GM21390 (cell line): ENCODE results near the gene IMMP2L.

Source experiments
- ATAC-seq: cut with Tn5 transposase; IDR thresholded peaks from one replicate; pipeline ENCODE4 v1.9.1; 2021; ENCODE audit not compliant: unreplicated experiment

The IMMP2L gene

DNA sequence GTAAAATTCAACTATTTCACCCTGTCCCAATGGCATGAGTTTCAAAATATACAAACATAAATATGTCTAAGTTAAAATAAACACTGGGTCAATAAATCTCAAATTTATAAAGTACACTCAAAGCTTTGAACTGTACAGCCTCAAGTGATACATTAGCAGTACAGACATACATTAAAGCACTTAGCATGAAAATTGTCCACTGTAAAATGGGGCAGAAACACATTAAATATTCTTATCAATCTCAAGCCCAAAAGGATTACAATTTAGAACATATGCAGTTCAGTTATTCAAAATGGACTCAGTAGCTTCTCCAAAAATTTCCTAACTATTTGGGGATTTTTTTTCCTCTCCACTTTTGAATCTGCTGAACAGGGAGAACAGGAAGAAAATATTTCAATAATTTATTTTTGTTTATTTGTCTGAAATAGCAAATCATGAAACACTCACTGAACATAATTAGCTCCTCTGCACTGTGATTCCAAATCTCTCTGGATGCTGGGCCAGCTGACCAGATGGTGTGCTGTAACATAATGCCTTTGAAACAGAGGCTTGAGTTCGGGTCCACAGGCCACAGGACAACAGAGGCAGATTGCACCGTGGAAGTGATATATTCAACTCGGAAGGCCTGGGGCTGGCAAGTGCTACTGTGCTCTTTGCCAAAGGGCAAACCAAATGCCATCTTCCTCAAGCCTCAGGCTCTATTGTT, 720.3 kb downstream of the IMMP2L start:
- ATAC-seq: no peak

GRCh38 chr7:110839866-110840265, 722.4 kb downstream of the IMMP2L start:
- ATAC-seq: no peak

GRCh38 chr7:110835849-110836248, 726.4 kb downstream of the IMMP2L start:
- ATAC-seq: no peak

DNA sequence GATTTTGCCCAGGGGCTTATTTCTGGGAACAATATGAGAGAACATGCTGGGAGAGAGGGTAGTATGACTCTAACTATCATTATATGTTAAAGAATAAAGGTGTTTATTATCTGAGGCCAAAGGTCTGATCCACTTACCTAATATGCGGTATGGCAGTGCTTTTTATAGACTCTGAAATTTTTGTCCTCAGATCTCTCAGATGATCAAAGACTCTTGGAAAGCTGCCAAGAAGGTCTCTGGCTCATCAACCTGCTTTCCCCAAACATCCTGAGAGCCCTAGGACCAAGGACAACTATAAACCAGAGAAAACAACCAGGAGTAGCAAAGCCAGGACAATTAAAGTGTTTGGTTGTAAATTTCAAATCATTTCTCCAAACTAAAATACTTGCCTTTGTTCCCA, 727.1 kb downstream of the IMMP2L start:
- ATAC-seq: no peak

DNA sequence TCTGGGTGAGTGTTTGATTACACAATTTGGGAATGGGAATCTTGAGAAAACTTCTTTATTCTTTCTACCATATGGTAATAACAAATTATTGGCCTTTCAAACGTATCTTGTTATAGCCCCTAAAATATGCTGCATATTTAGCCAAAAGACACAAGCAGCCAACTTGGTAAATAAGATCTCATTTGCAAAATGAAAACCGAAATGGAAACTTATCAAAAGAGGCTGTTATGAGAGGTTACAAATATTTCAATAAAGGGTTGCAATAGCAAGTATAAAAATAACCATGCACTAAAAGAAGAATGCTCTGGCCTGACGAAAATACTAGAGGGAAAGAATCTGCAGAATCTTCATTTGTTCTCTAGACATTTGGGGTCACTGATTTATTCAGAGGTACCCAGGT, 730.9 kb downstream of the IMMP2L start:
- no peak for ATAC-seq

DNA sequence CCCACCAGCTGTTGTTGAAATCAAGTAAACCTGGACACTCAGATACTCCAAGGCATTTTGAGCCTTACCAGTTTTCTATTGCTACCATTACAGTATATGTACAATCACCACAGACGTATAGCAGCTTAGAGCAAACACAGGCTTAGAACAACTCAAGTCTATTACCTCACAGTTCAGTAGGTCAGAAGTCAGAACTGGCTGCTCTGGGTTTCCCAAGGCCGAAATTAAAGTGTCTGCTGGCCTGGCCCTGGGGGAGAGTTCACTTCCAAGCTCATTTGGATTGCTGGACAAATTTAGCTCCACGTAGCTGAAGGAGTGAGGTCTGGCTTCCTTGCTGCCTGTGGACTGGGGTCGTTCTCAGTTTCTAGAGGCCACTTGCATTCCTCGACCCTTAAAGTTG, 731.5 kb downstream of the IMMP2L start:
- ATAC-seq: no peak

DNA sequence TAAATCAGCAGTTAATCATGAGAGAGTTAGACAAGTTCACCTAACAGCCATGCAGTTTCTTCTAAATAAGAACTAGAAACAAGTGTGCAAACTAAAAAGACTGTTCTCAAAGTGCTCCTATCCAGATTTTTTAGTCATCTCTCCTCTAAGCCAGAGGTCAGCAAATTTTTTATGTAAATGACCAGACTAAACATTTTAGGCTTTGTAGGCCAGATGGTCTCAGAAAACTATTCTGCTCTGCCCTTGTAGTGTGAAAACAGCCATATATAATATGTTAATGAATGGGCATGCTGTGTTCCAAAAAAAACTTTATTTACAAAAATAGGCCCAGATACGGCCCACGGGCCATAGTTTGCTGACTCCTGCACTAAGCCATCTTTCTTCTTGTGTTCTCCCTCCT, 734.4 kb downstream of the IMMP2L start:
- ATAC-seq: no peak

GRCh38 chr7:110827287-110827855, 734.9 kb downstream of the IMMP2L start:
- ATAC-seq: no peak

GRCh38 chr7:110813986-110814385, 748.3 kb downstream of the IMMP2L start:
- ATAC-seq: no peak

DNA sequence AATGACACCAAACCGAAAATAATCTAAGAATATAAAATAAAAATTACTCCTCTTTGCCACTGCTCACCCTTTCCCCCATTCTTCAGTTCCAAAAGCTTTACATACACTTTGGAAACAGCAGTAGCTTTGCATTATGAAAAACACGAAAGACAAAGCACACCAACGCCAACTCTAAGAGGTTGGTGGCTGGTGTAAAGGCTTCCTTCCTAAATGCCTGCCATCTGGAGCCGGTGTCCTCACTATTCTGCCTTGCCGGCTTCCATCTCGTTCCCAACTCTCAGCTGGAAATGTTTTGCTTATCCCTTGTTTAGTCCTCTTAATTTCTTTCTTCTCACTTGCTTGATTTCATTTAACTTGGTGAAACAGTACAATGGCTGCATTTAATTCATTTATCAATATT, 752.5 kb downstream of the IMMP2L start:
- ATAC-seq: no peak

DNA sequence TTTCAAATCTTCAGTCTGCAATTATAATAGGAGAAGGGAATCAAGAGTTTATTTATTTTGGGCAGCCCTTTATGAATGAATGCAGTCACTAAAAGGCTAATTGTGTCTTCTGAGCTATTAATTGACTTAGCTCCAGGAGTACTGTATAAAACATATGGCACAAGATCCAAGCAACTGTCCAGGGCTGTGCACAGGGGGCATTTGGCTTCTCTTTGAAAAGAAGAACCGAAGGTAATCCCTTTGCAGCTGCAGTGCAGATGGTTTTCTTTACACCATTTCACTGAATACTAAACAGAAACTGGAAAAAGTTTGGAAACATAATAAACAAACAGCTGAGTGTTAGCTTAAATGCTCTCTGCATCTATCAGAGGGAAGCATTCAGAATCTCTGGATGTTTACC, 753.9 kb downstream of the IMMP2L start:
- ATAC-seq: no peak

GRCh38 chr7:110804501-110804900, 757.8 kb downstream of the IMMP2L start:
- no peak for ATAC-seq

- no peak for ATAC-seq
These were observed 758.6 kb downstream of the IMMP2L start for GRCh38 chr7:110803602-110804143.

GRCh38 chr7:110801502-110801901, 760.8 kb downstream of the IMMP2L start:
- ATAC-seq: peak; percentile 68

- no peak for ATAC-seq
These were observed 761.3 kb downstream of the IMMP2L start for GRCh38 chr7:110800984-110801383.

- ATAC-seq: no peak
These were observed 764.6 kb downstream of the IMMP2L start for GRCh38 chr7:110797656-110798055.

GRCh38 chr7:110790992-110791391, 771.3 kb downstream of the IMMP2L start:
- no peak for ATAC-seq

GRCh38 chr7:110786328-110786965, 775.8 kb downstream of the IMMP2L start:
- no peak for ATAC-seq

DNA sequence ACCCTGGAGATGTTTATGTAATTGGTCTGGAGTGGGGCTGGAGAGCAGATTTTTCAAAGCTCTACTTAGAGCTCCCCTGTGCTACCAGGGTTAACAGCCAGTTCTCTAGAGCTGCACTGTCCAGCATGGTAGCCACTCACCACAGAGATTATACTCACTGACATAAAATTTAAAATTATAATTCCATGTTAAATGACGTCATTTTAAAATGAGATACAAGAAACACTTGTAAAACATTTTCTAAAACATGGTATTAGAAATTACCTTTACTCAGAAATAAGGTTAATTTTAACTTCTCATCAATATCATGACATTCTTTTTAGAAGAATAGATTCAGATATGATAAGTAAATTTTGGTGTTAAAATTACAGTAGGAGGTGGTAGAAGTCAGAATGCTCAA, 777.5 kb downstream of the IMMP2L start:
- ATAC-seq: no peak

DNA sequence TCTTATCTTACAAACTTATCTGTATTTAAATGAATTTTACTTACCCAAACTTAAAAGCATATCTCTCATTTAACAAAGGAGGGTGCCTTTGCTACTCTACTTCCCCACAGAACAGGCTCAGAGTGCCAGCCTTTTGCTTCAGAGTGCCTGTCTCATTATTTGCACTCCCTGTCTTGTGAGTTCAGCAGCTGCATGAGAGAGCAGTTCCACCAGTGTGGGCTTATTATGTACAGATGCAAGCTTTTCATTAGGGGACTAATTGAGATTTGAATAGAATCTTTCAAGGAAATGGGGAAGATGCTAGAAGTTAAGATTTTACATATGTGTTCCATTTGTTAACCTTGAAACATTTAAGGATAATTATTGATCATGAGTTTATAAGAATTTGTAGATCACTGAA, 781.6 kb downstream of the IMMP2L start:
- ATAC-seq: no peak

GRCh38 chr7:110779339-110779738, 783.0 kb downstream of the IMMP2L start:
- no peak for ATAC-seq

- no peak for ATAC-seq
These were observed 787.2 kb downstream of the IMMP2L start for GRCh38 chr7:110775046-110775445.
